Heart left ventricle (tissue), 16 donors: ENCODE results near the gene AJUBA. TPM values are rescaled to one million over a fixed set of nuclear protein-coding genes. Genes with fewer than 3 reads are reported as not detected.
A peak's percentile ranks its signal among the peaks of the same experiment; 100 is the strongest.

Experiments
- ATAC-seq, 4 donors: fragments of 200-7000 bp; cut with Tn5 transposase; one replicate each; pipeline ENCODE4 v1.9.1; 2020 to 2022; ENCODE audit warnings: moderate library complexity in 4 of 4, mild to moderate bottlenecking in 3 of 4, moderate number of reproducible peaks in 1 of 4
- DNase-seq, 5 donors: peaks; one replicate each; pipeline ENCODE4 v3.0.0-alpha.2; 2020
- H3K27ac ChIP-seq, 12 donors: fragments of 200-600 bp; sonication (generic) in 4 of 12; one replicate each; pipeline versions ENCODE4 v1.5.0 to v1.8.0; 2016 to 2022; ENCODE audit warnings: mild to moderate bottlenecking in 2 of 12
- H3K27me3 ChIP-seq, 9 donors: fragments of 200-600 bp; sonication (generic) in 2 of 9; one replicate each; pipeline versions ENCODE4 v1.5.1 to v1.8.0; 2016 to 2022; ENCODE audit warnings: mild to moderate bottlenecking in 3 of 9
- H3K36me3 ChIP-seq, 9 donors: fragments of 200-600 bp; sonication (generic) in 2 of 9; one replicate each; pipeline versions ENCODE4 v1.5.0 to v1.8.0; 2018 to 2022; ENCODE audit warnings: mild to moderate bottlenecking in 2 of 9
- H3K4me1 ChIP-seq, 12 donors: fragments of 200-600 bp; sonication (generic) in 4 of 12; one replicate each; pipeline versions ENCODE4 v1.5.0 to v1.8.0; 2016 to 2022; ENCODE audit warnings: mild to moderate bottlenecking in 3 of 12
- H3K4me3 ChIP-seq, 12 donors: fragments of 200-600 bp; sonication (generic) in 4 of 12; one replicate each; pipeline versions ENCODE4 v1.5.0 to v1.8.0; 2017 to 2022; ENCODE audit warnings: mild to moderate bottlenecking in 9 of 12, moderate library complexity in 4 of 12
- H3K9me3 ChIP-seq, 12 donors: fragments of 200-600 bp; sonication (generic) in 4 of 12; one replicate each; pipeline versions ENCODE4 v1.5.0 to v1.8.0; 2016 to 2022; ENCODE audit warnings: mild to moderate bottlenecking in 1 of 12
- POLR2A ChIP-seq, 2 donors: fragments of 450-650 bp; IDR thresholded peaks; one replicate each; pipeline ENCODE4 v1.6.1; 2017; ENCODE audit warnings: antibody characterized with exemption in 2 of 2, mild to moderate bottlenecking in 2 of 2, moderate library complexity in 2 of 2
- WGBS, 4 donors: extraction: QIAGEN DNeasy Blood & Tissue Kit in 2 of 4; methylation state at CpG; one replicate each; pipeline versions ENCODE4 v1.1.5 to v1.1.7; 2013 to 2018; 5-methylcytosine and 5-hydroxymethylcytosine counted together
- intact Hi-C, 10 donors: fragments of 100-400 bp; cut with DNase I; formaldehyde crosslinking; loops; one replicate each; pipeline versions ENCODE4 v1.11.1 to v1.14.2; 2022
- polyA plus RNA-seq, 2 donors: library from polyadenylated mRNA; stranded (reverse); fragments of 200-250 nt; gene quantifications; one replicate each; pipeline ENCODE4 v1.2.3, GENCODE V29; 2013
- total RNA-seq, 9 donors: library from RNA; depleted of rRNA in 2 of 9; stranded (reverse); fragments of >200 nt in 2 of 9; fragmentation: NEBNext Ultra II Directional in 3 of 9; extraction: Animal tissue kit (Norgen Biotek cat#: 25700) in 3 of 9; gene quantifications; one replicate each; pipeline versions ENCODE4 v1.1.0 to v1.2.4, GENCODE V29; 2016 to 2023
- TF ChIP-seq, protein P1 (sequence below), 12 donors: fragments of 200-600 bp; sonication (generic) in 4 of 12; IDR thresholded peaks; one replicate each; pipeline versions ENCODE4 v1.5.0 to v1.8.0; 2018 to 2022; ENCODE audit warnings: antibody characterized with exemption in 12 of 12, mild to moderate bottlenecking in 5 of 12
- donor health status: ischemic (EF 13 %, LVEDD 7.1; RV severe dilation, severe dysfunction).
- donor health status: healthy with polysubstance abuse.
- donor health status: DM: no; HTN: yes; CAD: no.
- donor health status: DM: no; HTN: no; CAD: no.
- donor health status: ischemic (EF 25% LVEDD 6.9; RV normal size, moderate dysfunction).
- donor health status: ischemic (EF 25% LVEDD 5.7; RV mildly dilated, moderate dysfunction).
- donor health status: healthy.
- donor health status: DM: yes; HTN: yes; CAD: no.
- donor health status: ischemic (EF 35%, LVEDD 5.7; RV mildly dilated, moderate dysfunction).
- donor health status: nonischemic (EF 11% LVEDD 7.7; RV severe dilation, severe dysfunction).
- donor health status: DM: yes; HTN: yes; CAD: no.
- donor health status: PGD.
- donor health status: ischemic (EF 29% LVEDD 5.4; RV normal size, mild dysfunction).
- donor health status: nonischemic (EF 23%, LVEDD 6.1; RV moderate dilation, normal function).

AJUBA gene
- total and polyA plus RNA-seq, 11 donors: 5.6 to 18.0 (median 9.9) TPM

DNA sequence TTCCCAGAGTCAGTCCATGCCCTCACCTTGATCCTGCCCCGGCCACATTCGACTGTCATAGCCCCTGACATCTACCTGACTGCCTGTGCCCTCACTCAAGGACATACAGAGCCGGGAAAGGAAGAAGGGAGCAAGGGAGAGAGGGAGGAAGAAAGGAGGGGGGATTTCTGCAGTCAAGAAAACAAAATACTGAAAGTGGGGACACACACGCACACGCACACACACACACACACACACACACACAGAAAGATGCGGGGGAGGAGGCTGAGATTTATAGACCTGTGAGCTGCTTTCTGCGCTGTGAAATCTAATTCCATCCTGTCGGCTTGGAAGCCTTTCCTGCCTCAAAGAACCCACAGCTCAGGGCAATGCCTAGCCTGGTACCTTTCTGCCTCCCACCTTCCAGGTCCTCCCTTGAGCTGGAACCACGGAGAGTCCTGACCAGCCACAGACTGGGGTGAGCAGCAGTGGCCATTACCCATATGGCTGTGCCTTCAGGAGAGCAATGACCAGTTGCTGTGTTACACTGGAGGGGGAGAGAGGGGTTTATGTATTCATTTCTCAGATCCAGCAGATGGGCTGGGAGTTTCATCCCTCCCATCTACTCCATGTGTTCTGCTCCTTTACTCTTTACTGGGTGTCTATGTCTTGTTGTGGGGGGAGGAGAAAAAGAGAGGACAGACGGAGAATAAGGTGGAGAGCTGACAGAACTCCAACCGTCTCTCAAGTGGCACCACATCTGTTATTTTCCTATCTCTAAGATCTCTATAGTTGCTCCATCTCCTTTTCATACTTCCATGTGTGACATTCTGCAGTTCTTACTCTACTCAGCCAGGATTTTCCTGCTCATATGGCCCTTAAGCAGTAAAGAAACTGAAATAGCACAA is 14.7 kb upstream of the AJUBA start:
- intact Hi-C loops: no loop called here
- Histone ChIP-seq H3K9me3 (no peaks in the 10 kb centered on the region), H3K4me3 (no peak overlapping the region), H3K36me3 (peaks cover 0 to 23% (median 0%) of the 10 kb centered on the region in 9 donors), H3K27ac (no peak overlapping the region), H3K27me3 (no peaks in the 10 kb centered on the region), H3K4me1 (peaks cover 0 to 25% (median 3%) of the 10 kb centered on the region in 12 donors)
- 78 to 89% (median 82%) methylated on average over 10 to 11 of the region's 11 CpGs for WGBS, 4 donors
- ATAC-seq (no peak), DNase-seq (no peak)
- TF ChIP-seq POLR2A (IDR thresholded peaks at IDR 0.05): no peak
- TF ChIP-seq, protein P1, sequence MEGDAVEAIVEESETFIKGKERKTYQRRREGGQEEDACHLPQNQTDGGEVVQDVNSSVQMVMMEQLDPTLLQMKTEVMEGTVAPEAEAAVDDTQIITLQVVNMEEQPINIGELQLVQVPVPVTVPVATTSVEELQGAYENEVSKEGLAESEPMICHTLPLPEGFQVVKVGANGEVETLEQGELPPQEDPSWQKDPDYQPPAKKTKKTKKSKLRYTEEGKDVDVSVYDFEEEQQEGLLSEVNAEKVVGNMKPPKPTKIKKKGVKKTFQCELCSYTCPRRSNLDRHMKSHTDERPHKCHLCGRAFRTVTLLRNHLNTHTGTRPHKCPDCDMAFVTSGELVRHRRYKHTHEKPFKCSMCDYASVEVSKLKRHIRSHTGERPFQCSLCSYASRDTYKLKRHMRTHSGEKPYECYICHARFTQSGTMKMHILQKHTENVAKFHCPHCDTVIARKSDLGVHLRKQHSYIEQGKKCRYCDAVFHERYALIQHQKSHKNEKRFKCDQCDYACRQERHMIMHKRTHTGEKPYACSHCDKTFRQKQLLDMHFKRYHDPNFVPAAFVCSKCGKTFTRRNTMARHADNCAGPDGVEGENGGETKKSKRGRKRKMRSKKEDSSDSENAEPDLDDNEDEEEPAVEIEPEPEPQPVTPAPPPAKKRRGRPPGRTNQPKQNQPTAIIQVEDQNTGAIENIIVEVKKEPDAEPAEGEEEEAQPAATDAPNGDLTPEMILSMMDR (IDR thresholded peaks at IDR 0.05): no peak

DNA sequence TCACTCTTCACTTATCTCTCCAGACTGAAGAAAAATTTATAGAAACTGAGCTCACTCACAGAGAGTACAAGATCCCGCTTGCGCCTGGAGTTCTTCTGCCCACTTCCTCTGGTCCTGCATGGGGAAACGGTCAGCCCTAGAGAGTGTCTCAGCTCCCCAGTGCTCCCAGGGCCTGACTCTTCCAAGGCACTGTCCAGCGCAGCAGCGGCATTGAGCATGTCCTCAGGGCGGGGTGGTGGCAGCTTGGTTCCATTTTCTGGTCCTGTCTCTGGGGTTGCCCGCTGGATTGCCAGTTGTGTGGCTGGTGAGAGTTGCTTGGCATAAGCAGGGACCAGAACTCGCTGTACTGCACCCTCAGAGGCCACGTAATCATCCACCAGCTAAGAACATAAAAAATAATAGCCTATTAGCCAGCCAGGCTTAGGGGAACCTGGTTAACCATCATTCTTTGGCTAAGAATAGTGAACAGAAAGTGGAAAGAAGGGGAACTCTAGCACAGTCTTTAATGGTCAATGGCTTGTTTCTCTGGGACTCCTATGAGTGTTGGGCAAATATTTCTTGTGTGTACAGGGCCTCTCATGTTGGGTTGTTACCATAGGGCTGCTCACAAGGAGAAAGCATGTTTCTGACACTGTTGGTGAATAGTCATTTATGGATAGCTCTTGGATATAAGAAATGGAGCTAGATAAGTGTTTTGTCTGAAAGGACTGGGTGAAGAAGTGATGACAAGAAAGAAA is 13.7 kb upstream of the AJUBA start:
- no peak for ATAC-seq
- peaks cover 0 to 29% (median 4%) of the 10 kb centered on the region in 9 donors for H3K36me3 ChIP-seq
- H3K9me3 ChIP-seq: no peaks in the 10 kb centered on the region
- TF ChIP-seq, protein P1 (IDR thresholded peaks at IDR 0.05): no peak
- TF ChIP-seq POLR2A (IDR thresholded peaks at IDR 0.05): no peak
- no peaks in the 10 kb centered on the region for H3K27me3 ChIP-seq
- intact Hi-C loops: loop anchor here in 1 of 10 donors (2.0 kb wide), 1 partner anchor 61 kb away; the partner anchor contains the start of gene CDH24
- WGBS, 4 donors: 91 to 95% (median 94%) methylated on average over 9 of the region's 9 CpGs
- no peak for DNase-seq
- no peak overlapping the region for H3K27ac ChIP-seq
- H3K4me1 ChIP-seq: peaks cover 0 to 25% (median 3%) of the 10 kb centered on the region in 12 donors
- no peak overlapping the region for H3K4me3 ChIP-seq

DNA sequence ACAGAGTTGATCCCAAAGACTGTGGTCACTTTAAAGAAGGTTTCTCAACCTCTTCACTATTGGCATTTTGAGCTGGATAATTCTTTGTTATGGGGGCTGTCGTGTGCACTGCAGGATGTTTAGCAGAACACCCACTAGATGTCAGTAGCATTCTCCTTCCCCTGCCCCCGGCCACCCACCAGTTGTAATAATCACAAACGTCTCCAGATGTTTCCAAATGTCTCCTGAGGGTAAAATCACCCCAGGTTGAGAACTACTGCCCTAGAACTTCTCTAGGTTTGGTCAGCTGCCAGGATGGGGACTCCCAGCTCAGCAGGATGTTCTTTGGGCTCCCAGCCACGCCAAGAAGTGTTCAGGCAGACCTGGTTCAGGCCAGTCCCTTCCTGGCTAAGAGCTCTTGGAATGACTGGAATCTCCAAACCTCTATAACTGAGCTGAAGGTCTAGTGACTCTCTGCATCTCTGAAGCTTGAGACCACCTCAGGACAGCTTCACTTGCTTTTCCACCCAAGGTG is 12.5 kb upstream of the AJUBA start:
- Histone ChIP-seq H3K36me3 (peaks cover 0 to 38% (median 7%) of the 10 kb centered on the region in 9 donors), H3K4me1 (peaks cover 0 to 25% (median 3%) of the 10 kb centered on the region in 12 donors), H3K27me3 (no peaks in the 10 kb centered on the region), H3K9me3 (no peaks in the 10 kb centered on the region), H3K27ac (no peak overlapping the region), H3K4me3 (no peak overlapping the region)
- intact Hi-C loops: loop anchor here in 1 of 10 donors (2.0 kb wide), 1 partner anchor 62 kb away; the partner anchor contains the start of gene CDH24
- 3 to 8% (median 5%) methylated on average over 4 of the region's 4 CpGs for WGBS, 4 donors
- no peak for TF ChIP-seq POLR2A (IDR thresholded peaks at IDR 0.05)
- TF ChIP-seq, protein P1 (IDR thresholded peaks at IDR 0.05): peak; percentile 40 to 67 (median 56)
- ATAC-seq: peak; percentile 25 to 72 (median 65)
- DNase-seq: peak in 2 of 5 donors; percentile 24 to 27
